ENCODE measurements around the gene HHAT.

- TF ChIP-seq TAF1 (IDR thresholded peaks at IDR 0.05; ENCODE audit: low read depth): no peak
- TF ChIP-seq EZH2 (IDR thresholded peaks at IDR 0.05; ENCODE audit: borderline replicate concordance, insufficient read depth, low read length, poor library complexity, severe bottlenecking): no peak
- TF ChIP-seq CTCF (IDR thresholded peaks at IDR 0.05; ENCODE audit: poor library complexity, severe bottlenecking): no peak
- TF ChIP-seq, protein P1, sequence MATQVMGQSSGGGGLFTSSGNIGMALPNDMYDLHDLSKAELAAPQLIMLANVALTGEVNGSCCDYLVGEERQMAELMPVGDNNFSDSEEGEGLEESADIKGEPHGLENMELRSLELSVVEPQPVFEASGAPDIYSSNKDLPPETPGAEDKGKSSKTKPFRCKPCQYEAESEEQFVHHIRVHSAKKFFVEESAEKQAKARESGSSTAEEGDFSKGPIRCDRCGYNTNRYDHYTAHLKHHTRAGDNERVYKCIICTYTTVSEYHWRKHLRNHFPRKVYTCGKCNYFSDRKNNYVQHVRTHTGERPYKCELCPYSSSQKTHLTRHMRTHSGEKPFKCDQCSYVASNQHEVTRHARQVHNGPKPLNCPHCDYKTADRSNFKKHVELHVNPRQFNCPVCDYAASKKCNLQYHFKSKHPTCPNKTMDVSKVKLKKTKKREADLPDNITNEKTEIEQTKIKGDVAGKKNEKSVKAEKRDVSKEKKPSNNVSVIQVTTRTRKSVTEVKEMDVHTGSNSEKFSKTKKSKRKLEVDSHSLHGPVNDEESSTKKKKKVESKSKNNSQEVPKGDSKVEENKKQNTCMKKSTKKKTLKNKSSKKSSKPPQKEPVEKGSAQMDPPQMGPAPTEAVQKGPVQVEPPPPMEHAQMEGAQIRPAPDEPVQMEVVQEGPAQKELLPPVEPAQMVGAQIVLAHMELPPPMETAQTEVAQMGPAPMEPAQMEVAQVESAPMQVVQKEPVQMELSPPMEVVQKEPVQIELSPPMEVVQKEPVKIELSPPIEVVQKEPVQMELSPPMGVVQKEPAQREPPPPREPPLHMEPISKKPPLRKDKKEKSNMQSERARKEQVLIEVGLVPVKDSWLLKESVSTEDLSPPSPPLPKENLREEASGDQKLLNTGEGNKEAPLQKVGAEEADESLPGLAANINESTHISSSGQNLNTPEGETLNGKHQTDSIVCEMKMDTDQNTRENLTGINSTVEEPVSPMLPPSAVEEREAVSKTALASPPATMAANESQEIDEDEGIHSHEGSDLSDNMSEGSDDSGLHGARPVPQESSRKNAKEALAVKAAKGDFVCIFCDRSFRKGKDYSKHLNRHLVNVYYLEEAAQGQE (IDR thresholded peaks at IDR 0.05; ENCODE audit: borderline replicate concordance): no peak
- no peak for TF ChIP-seq EP300 (conservative IDR thresholded peaks at IDR 0.05; ENCODE audit: poor library complexity, severe bottlenecking)
- no peak for TF ChIP-seq POLR2AphosphoS5 (IDR thresholded peaks at IDR 0.05)
- no peak for TF ChIP-seq SMC3 (conservative IDR thresholded peaks at IDR 0.05; ENCODE audit: poor library complexity)
These were observed 1.7 kb downstream of the HHAT start for GRCh38 chr1:210330279-210330866.
